Effector memory CD4-positive, alpha-beta T cell (primary cell): ENCODE results near the gene FRRS1L.

Experiments
- DNase-seq, 3 donors: peaks; one replicate each; pipeline ENCODE4 v3.0.0-alpha.2; 2020
- H3K27ac ChIP-seq: 2 replicates; pipeline ENCODE4 v1.7.0; 2013; ENCODE audit warnings: mild to moderate bottlenecking, low read length, moderate library complexity; ENCODE audit not compliant: insufficient read depth, poor library complexity, severe bottlenecking
- H3K27me3 ChIP-seq: replicated peaks from 2 replicates; pipeline ENCODE4 v1.7.0; 2013; ENCODE audit warnings: mild to moderate bottlenecking, low read length; ENCODE audit not compliant: insufficient read depth, control insufficient read depth, poor library complexity, severe bottlenecking
- H3K36me3 ChIP-seq: 2 replicates; pipeline ENCODE4 v1.7.0; 2013; ENCODE audit warnings: mild to moderate bottlenecking, low read length, moderate library complexity; ENCODE audit not compliant: control insufficient read depth, insufficient read depth
- H3K4me1 ChIP-seq: 2 replicates; pipeline ENCODE4 v1.7.0; 2013; ENCODE audit warnings: low read length, mild to moderate bottlenecking; ENCODE audit not compliant: control insufficient read depth, insufficient read depth, poor library complexity, severe bottlenecking
- H3K4me3 ChIP-seq: 2 replicates; pipeline ENCODE4 v1.7.0; 2013; ENCODE audit warnings: low read length, low read depth, mild to moderate bottlenecking; ENCODE audit not compliant: insufficient read depth, poor library complexity, severe bottlenecking
- H3K9me3 ChIP-seq: 2 replicates; pipeline ENCODE4 v1.7.0; 2013; ENCODE audit warnings: mild to moderate bottlenecking, low read length, moderate library complexity; ENCODE audit not compliant: control insufficient read depth

Gene FRRS1L

GRCh38 chr9:109176963-109177362 is 9.9 kb upstream of the FRRS1L start:
- Histone ChIP-seq H3K27me3 (no peaks in the 10 kb centered on the region), H3K36me3 (no peaks in the 10 kb centered on the region), H3K4me3 (no peak overlapping the region), H3K4me1 (no peaks in the 10 kb centered on the region), H3K9me3 (no peaks in the 10 kb centered on the region), H3K27ac (no peak overlapping the region)
- DNase-seq = no peak

- no peaks in the 10 kb centered on the region for H3K9me3 ChIP-seq
- H3K4me1 ChIP-seq = no peaks in the 10 kb centered on the region
- no peaks in the 10 kb centered on the region for H3K27me3 ChIP-seq
- H3K4me3 ChIP-seq = no peak overlapping the region
- DNase-seq = no peak
- no peak overlapping the region for H3K27ac ChIP-seq
- H3K36me3 ChIP-seq = no peaks in the 10 kb centered on the region
Measured at GRCh38 chr9:109176386-109176785, 9.3 kb upstream of the FRRS1L start.

GRCh38 chr9:109172935-109173334 is 5.9 kb upstream of the FRRS1L start:
- no peaks in the 10 kb centered on the region for H3K36me3 ChIP-seq
- H3K27ac ChIP-seq = no peak overlapping the region
- no peaks in the 10 kb centered on the region for H3K9me3 ChIP-seq
- H3K4me1 ChIP-seq = no peaks in the 10 kb centered on the region
- DNase-seq = no peak
- H3K27me3 ChIP-seq = no peaks in the 10 kb centered on the region
- H3K4me3 ChIP-seq = no peak overlapping the region

- no peaks in the 10 kb centered on the region for H3K27me3 ChIP-seq
- no peak overlapping the region for H3K4me3 ChIP-seq
- no peak for DNase-seq
- no peak overlapping the region for H3K27ac ChIP-seq
- no peaks in the 10 kb centered on the region for H3K9me3 ChIP-seq
- H3K36me3 ChIP-seq = no peaks in the 10 kb centered on the region
- H3K4me1 ChIP-seq = no peaks in the 10 kb centered on the region
Measured at GRCh38 chr9:109171926-109172325, 4.9 kb upstream of the FRRS1L start.

GRCh38 chr9:109168170-109168569 is 1.1 kb upstream of the FRRS1L start:
- no peaks in the 10 kb centered on the region for H3K9me3 ChIP-seq
- no peak for DNase-seq
- no peak overlapping the region for H3K4me3 ChIP-seq
- no peaks in the 10 kb centered on the region for H3K4me1 ChIP-seq
- H3K36me3 ChIP-seq = no peaks in the 10 kb centered on the region
- no peak overlapping the region for H3K27ac ChIP-seq
- peaks cover 12% of the 10 kb centered on the region for H3K27me3 ChIP-seq

GRCh38 chr9:109167716-109168115 is 667 bp upstream of the FRRS1L start:
- Histone ChIP-seq H3K9me3 (no peaks in the 10 kb centered on the region), H3K36me3 (no peaks in the 10 kb centered on the region), H3K4me1 (no peaks in the 10 kb centered on the region), H3K27ac (no peak overlapping the region), H3K4me3 (no peak overlapping the region), H3K27me3 (peaks cover 12% of the 10 kb centered on the region)
- no peak for DNase-seq

- peaks cover 12% of the 10 kb centered on the region for H3K27me3 ChIP-seq
- H3K4me3 ChIP-seq = no peak overlapping the region
- no peak overlapping the region for H3K27ac ChIP-seq
- H3K36me3 ChIP-seq = no peaks in the 10 kb centered on the region
- H3K4me1 ChIP-seq = no peaks in the 10 kb centered on the region
- no peak for DNase-seq
- no peaks in the 10 kb centered on the region for H3K9me3 ChIP-seq
Measured at GRCh38 chr9:109166171-109166770, 778 bp downstream of the FRRS1L start.

GRCh38 chr9:109164042-109164441 is 3.0 kb downstream of the FRRS1L start:
- no peaks in the 10 kb centered on the region for H3K4me1 ChIP-seq
- no peak overlapping the region for H3K27ac ChIP-seq
- H3K27me3 ChIP-seq = peaks cover 12% of the 10 kb centered on the region
- no peak overlapping the region for H3K4me3 ChIP-seq
- H3K9me3 ChIP-seq = no peaks in the 10 kb centered on the region
- H3K36me3 ChIP-seq = no peaks in the 10 kb centered on the region
- DNase-seq = no peak

- no peaks in the 10 kb centered on the region for H3K4me1 ChIP-seq
- H3K36me3 ChIP-seq = no peaks in the 10 kb centered on the region
- H3K27me3 ChIP-seq = peaks cover 12% of the 10 kb centered on the region
- no peaks in the 10 kb centered on the region for H3K9me3 ChIP-seq
- no peak overlapping the region for H3K27ac ChIP-seq
- no peak overlapping the region for H3K4me3 ChIP-seq
- no peak for DNase-seq
Measured at GRCh38 chr9:109163194-109163593, 3.9 kb downstream of the FRRS1L start.

GRCh38 chr9:109162677-109163076 is 4.4 kb downstream of the FRRS1L start:
- no peak for DNase-seq
- Histone ChIP-seq H3K9me3 (no peaks in the 10 kb centered on the region), H3K27me3 (peaks cover 12% of the 10 kb centered on the region), H3K27ac (no peak overlapping the region), H3K4me1 (no peaks in the 10 kb centered on the region), H3K36me3 (no peaks in the 10 kb centered on the region), H3K4me3 (no peak overlapping the region)
